ENCODE data around the gene UCHL5. TPM values are rescaled to one million over a fixed set of nuclear protein-coding genes. Genes with fewer than 3 reads are reported as not detected.
A peak's percentile ranks its signal among the peaks of the same experiment; 100 is the strongest.

The UCHL5 gene
- total and polyA plus RNA-seq, 8 donors, result 9.8 to 26.8 (median 17.4) TPM

- 68 to 74% methylated on average over 2 of the region's 2 CpGs for WGBS, 2 donors
- H3K27ac ChIP-seq, result no peak overlapping the region
- TF ChIP-seq CTCF (IDR thresholded peaks at IDR 0.05), result no peak
- no peak for DNase-seq
- intact Hi-C loops (cut with DNase I), result no loop called here
- H3K9me3 ChIP-seq, result peaks cover 0 to 5% (median 0%) of the 10 kb centered on the region in 4 donors
- peaks cover 0 to 14% (median 1%) of the 10 kb centered on the region in 3 donors for H3K4me1 ChIP-seq
- no peak overlapping the region for H3K4me3 ChIP-seq
- ATAC-seq, result peak; percentile 50 to 77 (median 68)
- peaks cover 0 to 12% (median 0%) of the 10 kb centered on the region in 3 donors for H3K36me3 ChIP-seq
- no peaks in the 10 kb centered on the region for H3K27me3 ChIP-seq
- FAIRE-seq, result peak; percentile 82
Measured at GRCh38 chr1:193031431-193031830, 27.7 kb downstream of the UCHL5 start.

GRCh38 chr1:193030280-193030679, 28.9 kb downstream of the UCHL5 start:
- FAIRE-seq, result no peak
- no peak overlapping the region for H3K27ac ChIP-seq
- H3K4me1 ChIP-seq, result peaks cover 0 to 9% (median 0%) of the 10 kb centered on the region in 3 donors
- peak in 3 of 4 donors; percentile 37 to 50 (median 44) for ATAC-seq
- WGBS, 2 donors, result 37 to 38% methylated on average over 1 of the region's 1 CpG
- H3K27me3 ChIP-seq, result no peaks in the 10 kb centered on the region
- peaks cover 0 to 12% (median 0%) of the 10 kb centered on the region in 3 donors for H3K36me3 ChIP-seq
- H3K4me3 ChIP-seq, result no peak overlapping the region
- H3K9me3 ChIP-seq, result peaks cover 0 to 2% (median 0%) of the 10 kb centered on the region in 4 donors
- DNase-seq, result no peak
- no peak for TF ChIP-seq CTCF (IDR thresholded peaks at IDR 0.05)
- intact Hi-C loops (cut with DNase I), result no loop called here

GRCh38 chr1:193025218-193025617, 33.9 kb downstream of the UCHL5 start:
- Histone ChIP-seq H3K36me3 (peaks cover 0 to 12% (median 0%) of the 10 kb centered on the region in 3 donors), H3K4me1 (no peaks in the 10 kb centered on the region), H3K27me3 (no peaks in the 10 kb centered on the region), H3K27ac (no peak overlapping the region), H3K9me3 (no peaks in the 10 kb centered on the region), H3K4me3 (no peak overlapping the region)
- TF ChIP-seq CTCF (IDR thresholded peaks at IDR 0.05), result no peak
- DNase-seq (no peak), ATAC-seq (no peak), FAIRE-seq (no peak)
- intact Hi-C loops (cut with DNase I), result loop anchor here in 1 of 3 donors (10.0 kb wide), 1 partner anchor 220 kb away; the partner anchor contains the start of gene RGS2

- no peak overlapping the region for H3K4me3 ChIP-seq
- DNase-seq (no peak), FAIRE-seq (peak; percentile 96), ATAC-seq (peak; percentile 72 to 91 (median 86))
- H3K9me3 ChIP-seq, result no peaks in the 10 kb centered on the region
- TF ChIP-seq CTCF (IDR thresholded peaks at IDR 0.05), result peak in 1 of 4 donors; percentile 33
- no peaks in the 10 kb centered on the region for H3K36me3 ChIP-seq
- no peaks in the 10 kb centered on the region for H3K27me3 ChIP-seq
- H3K4me1 ChIP-seq, result no peaks in the 10 kb centered on the region
- H3K27ac ChIP-seq, result no peak overlapping the region
- intact Hi-C loops (cut with DNase I), result loop anchor here in 2 of 3 donors (5.0 to 10.0 kb wide), 2 partner anchors 212 to 215 kb away; partner anchors contain the start of gene RGS2 (in 2 of the 2)
Measured at GRCh38 chr1:193019442-193020026, 39.6 kb downstream of the UCHL5 start.

GRCh38 chr1:193016788-193017187, 42.4 kb downstream of the UCHL5 start:
- no peaks in the 10 kb centered on the region for H3K36me3 ChIP-seq
- H3K27ac ChIP-seq, result no peak overlapping the region
- intact Hi-C loops (cut with DNase I), result no loop called here
- H3K9me3 ChIP-seq, result no peaks in the 10 kb centered on the region
- H3K4me3 ChIP-seq, result no peak overlapping the region
- peaks cover 0 to 4% (median 0%) of the 10 kb centered on the region in 3 donors for H3K4me1 ChIP-seq
- ATAC-seq (no peak), FAIRE-seq (peak; percentile 78), DNase-seq (no peak)
- TF ChIP-seq CTCF (IDR thresholded peaks at IDR 0.05), result no peak
- no peaks in the 10 kb centered on the region for H3K27me3 ChIP-seq
